K562 (cell line): ENCODE results near the gene TNFRSF19. TPM values are rescaled to one million over a fixed set of nuclear protein-coding genes. Genes with fewer than 3 reads are reported as not detected.

Experiments used
- ATAC-seq: fragments of 200-7000 bp; cut with Tn5 transposase; 3 replicates; pipeline ENCODE4 v1.9.1; 2020; ENCODE audit warnings: moderate library complexity
- BruUV-seq: library from RNA; stranded (reverse); fragments of 400-500 nt; replicated peaks from 2 replicates; lab custom pipeline; 2021; lab: Mats Ljungman, UMichigan
- CTCF ChIA-PET: fragments of 300-600 bp; formaldehyde crosslinking; extraction: SDS; loops from one replicate; lab custom pipeline; 2021; ENCODE audit warnings: low intra/inter-chr PET ratio; lab: Yijun Ruan, JAX
- POLR2A ChIA-PET: fragments of 300-600, 350-650 bp; sonication (Branson Sonifier 250); formaldehyde crosslinking; extraction: SDS; loops from one replicate; lab custom pipeline; 2021; ENCODE audit warnings: antibody characterized with exemption, inconsistent platforms; lab: Yijun Ruan, JAX
- DNase-seq, 4 experiments: peaks; one replicate each; pipeline versions ENCODE4 v3.0.0 to v3.0.0-alpha.2; 2011 to 2018; ENCODE audit warnings: low spot score in 3 of 4, mixed read lengths in 3 of 4; ENCODE audit errors: extremely low read depth in 1 of 4
- FAIRE-seq: peaks from 2 replicates; lab custom pipeline; 2011; peaks lifted over from hg19 to GRCh38; lab: Jason Lieb, UNC
- H2AFZ ChIP-seq: 2 replicates; pipeline ENCODE4 v1.6.0; 2011; ENCODE audit warnings: low read depth, low read length, control low read depth, inconsistent platforms
- H3K27ac ChIP-seq: fragments of 200-600 bp; 3 replicates; pipeline ENCODE4 v1.8.0; 2011; ENCODE audit warnings: low read depth, mild to moderate bottlenecking, control low read depth, inconsistent platforms, low read length, moderate library complexity, mixed read lengths; ENCODE audit errors: extremely low read depth
- H3K27me3 ChIP-seq, 2 experiments: fragments of 300-600 bp in 1 of 2; 2 replicates in 1 of 2; 3 replicates in 1 of 2; pipeline versions ENCODE4 v1.6.0 to v1.8.0; 2011; ENCODE audit warnings: inconsistent platforms in 2 of 2, low read length in 2 of 2, mild to moderate bottlenecking in 1 of 2, mixed read lengths in 1 of 2, moderate library complexity in 1 of 2; ENCODE audit not compliant: control insufficient read depth in 2 of 2, insufficient read depth in 2 of 2
- H3K36me3 ChIP-seq: fragments of 300-600 bp; 3 replicates; pipeline ENCODE4 v1.8.0; 2011; ENCODE audit warnings: mild to moderate bottlenecking, low read length, inconsistent platforms; ENCODE audit not compliant: control insufficient read depth, insufficient read depth
- H3K4me1 ChIP-seq, 2 experiments: fragments of 200-600 bp in 1 of 2; replicated peaks in 1 of 2; 2 replicates in 1 of 2; 3 replicates in 1 of 2; pipeline versions ENCODE4 v1.5.1 to v1.8.0; 2011; ENCODE audit warnings: inconsistent platforms in 2 of 2, low read length in 2 of 2, mild to moderate bottlenecking in 1 of 2, mixed read lengths in 1 of 2, moderate library complexity in 1 of 2; ENCODE audit not compliant: control insufficient read depth in 2 of 2, insufficient read depth in 2 of 2
- H3K4me2 ChIP-seq: 2 replicates; pipeline ENCODE4 v1.6.1; 2011; ENCODE audit warnings: low read length, control low read depth, inconsistent platforms, mixed read lengths; ENCODE audit not compliant: insufficient read depth
- H3K4me3 ChIP-seq: fragments of 200-600 bp; sonication (generic), shearing (Covaris generic); 2 replicates; pipeline ENCODE4 v1.5.1; 2016; ENCODE audit warnings: control low read depth, inconsistent platforms
- H3K79me2 ChIP-seq: fragments of 200-600 bp; 3 replicates; pipeline ENCODE4 v1.8.0; 2011; ENCODE audit warnings: low read length, inconsistent platforms; ENCODE audit not compliant: control insufficient read depth, insufficient read depth
- H3K9ac ChIP-seq, 2 experiments: 2 replicates each; pipeline versions ENCODE4 v1.6.0 to v1.6.1; 2011; ENCODE audit warnings: low read depth in 2 of 2, low read length in 2 of 2, control low read depth in 1 of 2, inconsistent platforms in 1 of 2, mild to moderate bottlenecking in 1 of 2, mixed read lengths in 1 of 2; ENCODE audit not compliant: insufficient read depth in 1 of 2
- H3K9me1 ChIP-seq: one replicate; pipeline ENCODE4 v1.6.0; 2011; ENCODE audit warnings: inconsistent platforms, mild to moderate bottlenecking, low read length, moderate library complexity; ENCODE audit not compliant: control insufficient read depth, insufficient read depth
- H3K9me3 ChIP-seq: replicated peaks from 2 replicates; pipeline ENCODE4 v1.5.1; 2011; ENCODE audit warnings: low read depth, low read length, inconsistent platforms; ENCODE audit not compliant: control insufficient read depth, insufficient read depth
- H4K20me1 ChIP-seq: replicated peaks from 2 replicates; pipeline ENCODE4 v1.6.1; 2011; ENCODE audit warnings: low read length, inconsistent platforms, mixed read lengths; ENCODE audit not compliant: control insufficient read depth, insufficient read depth
- BRD4 ChIP-seq: fragments of 200-600 bp; sonication (generic); IDR thresholded peaks from 2 replicates; pipeline ENCODE4 v1.6.1; 2017; ENCODE audit warnings: inconsistent platforms
- CBX2 ChIP-seq: fragments of 200-600 bp; sonication (generic); IDR thresholded peaks from one replicate; pipeline ENCODE4 v1.6.1; 2012; ENCODE audit warnings: mild to moderate bottlenecking, low read length, inconsistent platforms; ENCODE audit not compliant: insufficient read depth, poor library complexity, severe bottlenecking
- CEBPZ ChIP-seq: fragments of 150-350 bp; IDR thresholded peaks from 2 replicates; pipeline ENCODE4 v1.6.1; 2014; ENCODE audit warnings: low read depth, mild to moderate bottlenecking, low read length, borderline replicate concordance
- HNRNPL ChIP-seq: fragments of 200-400 bp; formaldehyde crosslinking; IDR thresholded peaks from 2 replicates; pipeline ENCODE4 v1.6.1; 2017; ENCODE audit warnings: low read depth, mild to moderate bottlenecking, low read length
- MTA3 ChIP-seq: fragments of 450-650 bp; formaldehyde crosslinking; IDR thresholded peaks from 2 replicates; pipeline ENCODE4 v1.6.1; 2017; ENCODE audit warnings: mild to moderate bottlenecking, borderline replicate concordance
- TSHZ1 ChIP-seq: fragments of 250-450 bp; sonication (Bioruptor Pico); IDR thresholded peaks from 2 replicates; pipeline ENCODE4 v1.4.0; 2020; ENCODE audit warnings: mild to moderate bottlenecking, moderate library complexity
- XRCC3 ChIP-seq: fragments of 450-650 bp; IDR thresholded peaks from 2 replicates; pipeline ENCODE4 v1.6.1; 2017; ENCODE audit warnings: mild to moderate bottlenecking, moderate library complexity
- ZBTB1 ChIP-seq: sonication (generic); formaldehyde crosslinking; IDR thresholded peaks from 2 replicates; pipeline ENCODE4 v1.8.1; 2023; ENCODE audit warnings: missing genetic modification reagents, low read depth, mild to moderate bottlenecking, borderline replicate concordance
- ZFPM2 ChIP-seq: fragments of 250-450 bp; sonication (Bioruptor Pico); IDR thresholded peaks from 2 replicates; pipeline ENCODE4 v1.5.1; 2022; ENCODE audit warnings: mild to moderate bottlenecking
- ZKSCAN1 ChIP-seq: fragments of 150-350 bp; IDR thresholded peaks from 2 replicates; pipeline ENCODE4 v1.6.1; 2016; ENCODE audit warnings: low read depth, low read length
- ZNF77 ChIP-seq: fragments of 250-450 bp; sonication (Bioruptor Pico); IDR thresholded peaks from 2 replicates; pipeline ENCODE4 v1.5.0; 2020
- WGBS: fragments of 100-300 bp; shearing (Covaris generic); methylation state at CpG from one replicate; pipeline ENCODE4 v1.1.6; 2016; ENCODE audit warnings: low coverage, mixed read lengths; ENCODE audit not compliant: insufficient coverage; ENCODE audit errors: missing lambda C conversion rate; 5-methylcytosine and 5-hydroxymethylcytosine counted together
- in situ Hi-C: fragments of 300-500 bp; cut with MboI; formaldehyde crosslinking; loops from 4 replicates; pipeline ENCODE4 v1.15.0; 2018; ENCODE audit warnings: inconsistent platforms, mixed read lengths
- intact Hi-C: fragments of 100-400 bp; cut with micrococcal nuclease; formaldehyde crosslinking; loops from 2 replicates; pipeline ENCODE4 v1.14.2; 2022
- polyA plus RNA-seq, 8 experiments: library from polyadenylated mRNA; depleted of rRNA in 4 of 8; stranded (reverse) in 5 of 8; unstranded in 3 of 8; fragments of >200 nt; fragmentation: Nextera tagmentation in 2 of 8; fragmentation: Illumina TruSeq in 1 of 8; extraction: Ambion mirVana in 2 of 8; extraction: Trizol in 1 of 8; gene quantifications; 2 replicates each; pipeline versions ENCODE4 v1.2.1 to v1.2.3, GENCODE V29; 2011 to 2014; ENCODE audit warnings: inconsistent platforms in 1 of 8, missing spikeins in 1 of 8
- total RNA-seq, 7 experiments: library from RNA; depleted of rRNA in 6 of 7; stranded (reverse); fragments of >200 nt in 6 of 7; fragmentation: Illumina TruSeq in 2 of 7; extraction: Trizol in 2 of 7; gene quantifications; 2 replicates each; pipeline versions ENCODE4 v1.2.1 to v1.2.3, GENCODE V29; 2011 to 2021; ENCODE audit warnings: low replicate concordance in 1 of 7

TNFRSF19 gene
- total and polyA plus RNA-seq, 9 of the 15 experiments (the other 6 are each of a cell fraction or from before 2014, with no cell fraction given) = 0.01 to 0.07 TPM; not detected in 7

GRCh38 chr13:23651439-23651838 is 81.2 kb downstream of the TNFRSF19 start:
- no peak for TF ChIP-seq ZKSCAN1
- TF ChIP-seq MTA3 = no peak
- TF ChIP-seq ZFPM2 = no peak

GRCh38 chr13:23651887-23652286 is 81.7 kb downstream of the TNFRSF19 start:
- WGBS = 0% methylated on average over 2 of the region's 2 CpGs
- in situ Hi-C loops (no loop called here), intact Hi-C loops (no loop called here)
- no peaks in the 10 kb centered on the region for H3K9me1 ChIP-seq
- H3K4me1 ChIP-seq = no peaks in the 10 kb centered on the region
- ChIA-PET POLR2A (no interaction called here), CTCF (no interaction called here)
- ATAC-seq = no peak
- H3K27ac ChIP-seq = no peak overlapping the region
- no peak overlapping the region for H2AFZ ChIP-seq
- no peaks in the 10 kb centered on the region for H3K9me3 ChIP-seq
- no TSS peak for BruUV-seq
- no peak for FAIRE-seq
- no peaks in the 10 kb centered on the region; a peak in 1 of 5 replicates for H3K27me3 ChIP-seq
- H3K79me2 ChIP-seq = no peaks in the 10 kb centered on the region
- no peak overlapping the region for H3K9ac ChIP-seq
- no peak for DNase-seq
- H3K36me3 ChIP-seq = no peaks in the 10 kb centered on the region
- no peak overlapping the region for H3K4me2 ChIP-seq
- no peak overlapping the region for H3K4me3 ChIP-seq
- H4K20me1 ChIP-seq = no peaks in the 10 kb centered on the region
- no peak for TF ChIP-seq CBX2
- TF ChIP-seq HNRNPL = no peak
- TF ChIP-seq XRCC3 = no peak
- no peak for TF ChIP-seq BRD4
- TF ChIP-seq ZBTB1 (CRISPR knock-in tag) = no peak
- TF ChIP-seq CEBPZ = no peak
- no peak for TF ChIP-seq ZNF77
- no peak for TF ChIP-seq TSHZ1 (CRISPR knock-in tag)

More at GRCh38 chr13:23651439-23651838, 81.2 kb downstream of the TNFRSF19 start:
- DNase-seq = no peak
- Histone ChIP-seq H3K36me3 (no peaks in the 10 kb centered on the region), H3K27me3 (no peaks in the 10 kb centered on the region; a peak in 1 of 5 replicates), H3K79me2 (no peaks in the 10 kb centered on the region), H3K9me1 (no peaks in the 10 kb centered on the region), H3K4me3 (no peak overlapping the region), H3K9ac (no peak overlapping the region), H3K4me2 (no peak overlapping the region), H4K20me1 (no peaks in the 10 kb centered on the region), H2AFZ (no peak overlapping the region), H3K27ac (no peak overlapping the region), H3K4me1 (no peaks in the 10 kb centered on the region), H3K9me3 (no peaks in the 10 kb centered on the region)
- ChIA-PET POLR2A (no interaction called here), CTCF (no interaction called here)
- no TSS peak for BruUV-seq
- intact Hi-C loops = no loop called here
- 0% methylated on average over 1 of the region's 1 CpG for WGBS
- no peak for FAIRE-seq
- in situ Hi-C loops = no loop called here
- ATAC-seq = no peak
